ENCODE measurements around the gene IQSEC2. TPM values are rescaled to one million over a fixed set of nuclear protein-coding genes. Genes with fewer than 3 reads are reported as not detected.

IQSEC2 gene
- total RNA-seq, 1 donor = 3.6 TPM

GRCh38 chrX:53236025-53236679 is 45.2 kb downstream of the IQSEC2 start:
- DNase-seq (ENCODE audit: low read depth) = no peak
- no peak overlapping the region for H3K4me3 ChIP-seq (ENCODE audit: low read depth, low read length)
- TF ChIP-seq CTCF (IDR thresholded peaks at IDR 0.05; ENCODE audit: insufficient read depth, low read length) = no peak

- no peak for TF ChIP-seq CTCF (IDR thresholded peaks at IDR 0.05; ENCODE audit: insufficient read depth, low read length)
- no peak for DNase-seq (ENCODE audit: low read depth)
These were observed 45.8 kb downstream of the IQSEC2 start for GRCh38 chrX:53235566-53235965.

GRCh38 chrX:53234484-53234883 is 46.9 kb downstream of the IQSEC2 start:
- H3K4me3 ChIP-seq (ENCODE audit: low read depth, low read length) = no peak overlapping the region
- no peak for TF ChIP-seq CTCF (IDR thresholded peaks at IDR 0.05; ENCODE audit: insufficient read depth, low read length)
- DNase-seq (ENCODE audit: low read depth) = no peak

More at GRCh38 chrX:53235566-53235965, 45.8 kb downstream of the IQSEC2 start:
- H3K4me3 ChIP-seq (ENCODE audit: low read depth, low read length) = no peak overlapping the region

- no peak for TF ChIP-seq CTCF (IDR thresholded peaks at IDR 0.05; ENCODE audit: insufficient read depth, low read length)
- no peak for DNase-seq (ENCODE audit: low read depth)
- H3K4me3 ChIP-seq (ENCODE audit: low read depth, low read length) = no peak overlapping the region
These were observed 47.8 kb downstream of the IQSEC2 start for GRCh38 chrX:53233536-53233935.

- DNase-seq (ENCODE audit: low read depth) = no peak
These were observed 51.3 kb downstream of the IQSEC2 start for GRCh38 chrX:53230116-53230515.

GRCh38 chrX:53227224-53227765 is 54.1 kb downstream of the IQSEC2 start:
- DNase-seq (ENCODE audit: low read depth) = no peak
- no peak for TF ChIP-seq CTCF (IDR thresholded peaks at IDR 0.05; ENCODE audit: insufficient read depth, low read length)
- H3K4me3 ChIP-seq (ENCODE audit: low read depth, low read length) = no peak overlapping the region

More at GRCh38 chrX:53230116-53230515, 51.3 kb downstream of the IQSEC2 start:
- H3K4me3 ChIP-seq (ENCODE audit: low read depth, low read length) = no peak overlapping the region
- no peak for TF ChIP-seq CTCF (IDR thresholded peaks at IDR 0.05; ENCODE audit: insufficient read depth, low read length)

All from fibroblast of the aortic adventitia (primary cell).